ENCODE data around the gene GPC5. TPM values are rescaled to one million over a fixed set of nuclear protein-coding genes. Genes with fewer than 3 reads are reported as not detected.
"Not testable (repeated sequence)": the region's sequence is repeated elsewhere in the genome, so short reads cannot be mapped to it uniquely, and the experiment has no call there.

The GPC5 gene
- total and polyA plus RNA-seq, 11 donors, result 0.14 to 2.9 (median 0.84) TPM; not detected in 1

DNA sequence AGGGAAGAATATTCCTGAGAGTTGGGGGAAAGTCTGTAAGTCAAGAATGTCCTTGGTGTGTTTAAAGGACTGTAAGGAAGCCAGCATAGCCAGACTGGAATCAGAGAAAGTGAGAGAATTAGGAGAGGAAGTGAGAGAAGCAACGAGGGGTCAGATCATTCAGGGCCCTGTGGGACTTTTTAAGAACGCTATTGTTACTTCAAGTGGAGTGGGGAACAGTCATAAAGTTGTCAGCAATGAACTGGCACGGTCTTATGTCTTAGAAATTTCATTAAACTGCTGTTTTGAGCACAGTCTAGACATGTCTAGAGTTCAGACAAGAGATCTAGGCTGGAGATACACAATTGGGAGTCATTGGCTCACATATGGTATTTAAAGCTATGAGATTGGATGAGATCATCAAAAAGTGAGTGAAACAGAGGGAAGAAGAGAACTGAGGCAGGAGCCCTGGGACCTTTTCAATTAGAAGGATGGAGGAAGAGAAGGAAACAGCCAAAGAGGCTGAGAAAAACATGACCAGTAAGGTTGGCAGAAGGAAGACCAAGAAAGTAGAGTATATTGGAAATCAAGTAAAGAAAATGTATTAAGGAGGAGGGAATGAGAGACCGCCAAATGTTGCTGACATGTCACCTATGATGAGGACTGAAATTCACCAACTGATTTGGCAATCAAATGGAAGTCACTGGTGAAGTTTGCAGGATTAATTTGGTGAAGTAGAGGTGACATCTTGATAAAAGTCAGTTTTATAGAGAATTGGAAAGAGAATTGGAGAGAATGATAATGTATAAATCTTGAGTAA lies 263.5 kb downstream of the GPC5 start:
- no peak overlapping the region for H3K4me3 ChIP-seq
- TF ChIP-seq POLR2A (IDR thresholded peaks at IDR 0.05), result no peak
- TF ChIP-seq, protein P1, sequence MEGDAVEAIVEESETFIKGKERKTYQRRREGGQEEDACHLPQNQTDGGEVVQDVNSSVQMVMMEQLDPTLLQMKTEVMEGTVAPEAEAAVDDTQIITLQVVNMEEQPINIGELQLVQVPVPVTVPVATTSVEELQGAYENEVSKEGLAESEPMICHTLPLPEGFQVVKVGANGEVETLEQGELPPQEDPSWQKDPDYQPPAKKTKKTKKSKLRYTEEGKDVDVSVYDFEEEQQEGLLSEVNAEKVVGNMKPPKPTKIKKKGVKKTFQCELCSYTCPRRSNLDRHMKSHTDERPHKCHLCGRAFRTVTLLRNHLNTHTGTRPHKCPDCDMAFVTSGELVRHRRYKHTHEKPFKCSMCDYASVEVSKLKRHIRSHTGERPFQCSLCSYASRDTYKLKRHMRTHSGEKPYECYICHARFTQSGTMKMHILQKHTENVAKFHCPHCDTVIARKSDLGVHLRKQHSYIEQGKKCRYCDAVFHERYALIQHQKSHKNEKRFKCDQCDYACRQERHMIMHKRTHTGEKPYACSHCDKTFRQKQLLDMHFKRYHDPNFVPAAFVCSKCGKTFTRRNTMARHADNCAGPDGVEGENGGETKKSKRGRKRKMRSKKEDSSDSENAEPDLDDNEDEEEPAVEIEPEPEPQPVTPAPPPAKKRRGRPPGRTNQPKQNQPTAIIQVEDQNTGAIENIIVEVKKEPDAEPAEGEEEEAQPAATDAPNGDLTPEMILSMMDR (IDR thresholded peaks at IDR 0.05), result no peak
- no peaks in the 10 kb centered on the region for H3K27me3 ChIP-seq
- H3K36me3 ChIP-seq, result no peaks in the 10 kb centered on the region
- intact Hi-C loops (cut with DNase I), result no loop called here
- H3K4me1 ChIP-seq, result no peaks in the 10 kb centered on the region
- H3K9me3 ChIP-seq, result no peaks in the 10 kb centered on the region
- no peak overlapping the region for H3K27ac ChIP-seq
- 60 to 66% (median 64%) methylated on average over 4 of the region's 4 CpGs for WGBS, 4 donors
- DNase-seq (no peak), ATAC-seq (no peak)

DNA sequence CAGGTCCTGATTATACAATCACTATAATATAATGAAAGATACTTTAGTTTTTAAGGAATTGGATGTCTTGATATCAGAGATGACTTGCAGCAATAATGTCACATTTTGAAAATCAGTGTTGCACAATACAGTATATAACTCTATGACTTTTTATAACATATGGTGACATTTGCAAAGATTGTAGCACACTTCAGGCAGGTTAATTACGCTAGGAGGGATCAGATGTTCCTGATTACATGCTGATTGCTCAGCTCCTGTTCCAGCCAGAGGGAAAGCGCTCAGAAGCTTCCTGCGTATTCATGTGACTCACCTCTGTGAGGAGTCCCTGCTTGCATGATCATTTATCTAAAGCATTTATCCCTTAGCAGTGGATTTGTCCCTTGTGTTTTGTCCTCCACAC lies 265.6 kb downstream of the GPC5 start:
- no peak overlapping the region for H3K27ac ChIP-seq
- no peaks in the 10 kb centered on the region for H3K27me3 ChIP-seq
- H3K4me3 ChIP-seq, result no peak overlapping the region
- no peaks in the 10 kb centered on the region for H3K9me3 ChIP-seq
- H3K4me1 ChIP-seq, result no peaks in the 10 kb centered on the region
- H3K36me3 ChIP-seq, result no peaks in the 10 kb centered on the region
- ATAC-seq (no peak), DNase-seq (no peak)
- intact Hi-C loops (cut with DNase I), result no loop called here
- WGBS, 4 donors, result 76 to 89% (median 80%) methylated on average over 3 of the region's 3 CpGs
- no peak for TF ChIP-seq POLR2A (IDR thresholded peaks at IDR 0.05)
- TF ChIP-seq, protein P1 (IDR thresholded peaks at IDR 0.05), result no peak

DNA sequence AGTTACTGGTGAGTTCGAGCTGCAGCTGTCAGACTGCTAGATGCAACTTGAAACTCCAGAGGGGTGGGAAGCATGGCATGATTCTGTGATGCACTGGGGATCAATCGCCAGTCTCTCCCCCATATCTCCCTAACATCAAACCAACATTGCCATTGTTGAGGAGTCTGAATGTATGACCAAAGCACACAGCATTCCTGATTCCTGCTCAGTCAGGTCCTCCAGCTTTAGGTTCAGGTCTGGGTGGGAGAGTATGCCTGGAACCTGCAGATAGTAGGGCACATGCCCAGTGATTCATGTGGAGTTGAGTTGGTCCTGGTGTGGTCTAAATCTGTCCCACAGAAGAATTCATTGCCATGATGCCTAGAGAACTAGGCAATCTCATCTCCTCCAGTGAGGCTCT lies 269.1 kb downstream of the GPC5 start:
- 69 to 81% (median 75%) methylated on average over 2 of the region's 2 CpGs for WGBS, 4 donors
- no peak for DNase-seq
- intact Hi-C loops (cut with DNase I), result no loop called here
- ATAC-seq, result no peak
- Histone ChIP-seq H3K4me3 (no peak overlapping the region), H3K27ac (no peak overlapping the region), H3K4me1 (no peaks in the 10 kb centered on the region), H3K36me3 (no peaks in the 10 kb centered on the region), H3K9me3 (no peaks in the 10 kb centered on the region), H3K27me3 (no peaks in the 10 kb centered on the region)
- TF ChIP-seq, protein P1 (IDR thresholded peaks at IDR 0.05), result no peak
- no peak for TF ChIP-seq POLR2A (IDR thresholded peaks at IDR 0.05)

DNA sequence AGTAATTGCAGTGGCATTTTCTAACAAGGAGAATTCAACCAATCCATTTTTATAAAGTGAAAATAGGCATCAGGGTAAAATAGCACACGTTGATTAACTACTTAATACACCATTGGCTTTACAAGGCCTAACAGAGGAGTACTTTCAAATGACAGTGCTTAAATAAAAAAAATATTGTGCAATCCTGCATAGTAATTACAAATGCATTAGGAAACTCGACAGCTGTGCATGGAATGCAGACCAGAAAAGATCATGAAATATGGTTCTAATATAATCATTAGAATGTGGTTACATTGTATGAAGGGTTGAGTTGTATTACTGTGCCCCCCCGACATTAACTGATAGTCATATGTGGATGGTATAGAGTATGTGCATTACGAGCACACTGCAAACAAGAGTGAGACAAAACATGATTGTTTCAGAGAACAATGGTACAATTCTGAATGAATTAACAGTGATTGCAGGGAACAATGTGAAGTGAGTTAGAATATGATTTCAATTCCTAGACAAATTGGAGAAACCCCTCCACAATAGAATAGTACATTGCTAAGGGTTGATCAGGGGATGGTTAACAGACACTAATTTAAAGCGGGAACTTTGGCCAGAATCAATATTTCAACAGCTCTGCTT lies 270.6 kb downstream of the GPC5 start:
- intact Hi-C loops (cut with DNase I), result no loop called here
- Histone ChIP-seq H3K9me3 (no peaks in the 10 kb centered on the region), H3K27ac (no peak overlapping the region), H3K4me1 (no peaks in the 10 kb centered on the region), H3K27me3 (no peaks in the 10 kb centered on the region), H3K4me3 (no peak overlapping the region), H3K36me3 (no peaks in the 10 kb centered on the region)
- ATAC-seq (no peak), DNase-seq (no peak)
- no peak for TF ChIP-seq POLR2A (IDR thresholded peaks at IDR 0.05)
- TF ChIP-seq, protein P1 (IDR thresholded peaks at IDR 0.05), result no peak
- WGBS, 4 donors, result 65 to 77% (median 71%) methylated on average over 5 of the region's 5 CpGs

DNA sequence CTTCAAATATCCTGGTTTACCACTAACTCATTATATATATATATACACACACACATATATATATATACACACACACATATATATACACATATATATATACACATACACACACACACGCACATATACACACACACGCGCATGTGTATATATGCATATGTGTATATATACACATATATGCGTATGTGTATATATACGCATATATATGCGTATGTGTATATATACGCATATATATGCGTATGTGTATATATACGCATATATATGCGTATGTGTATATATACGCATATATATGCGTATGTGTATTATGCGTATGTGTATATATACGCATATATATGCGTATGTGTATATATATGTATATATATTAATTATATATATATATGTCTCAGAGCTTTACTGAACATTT lies 275.9 kb downstream of the GPC5 start:
- DNase-seq; H3K4me1 ChIP-seq; intact Hi-C loops (cut with DNase I); ATAC-seq; H3K4me3 ChIP-seq; H3K27me3 ChIP-seq; H3K27ac ChIP-seq; H3K9me3 ChIP-seq; H3K36me3 ChIP-seq: not testable (repeated sequence)
- WGBS, 4 donors, result 88 to 97% (median 93%) methylated on average over 15 of the region's 15 CpGs
